ENCODE results near the gene HSDL1. TPM values are rescaled to one million over a fixed set of nuclear protein-coding genes. Genes with fewer than 3 reads are reported as not detected.

Gene HSDL1
- total and polyA plus RNA-seq, 2 donors (not counting 3 experiments of a cell fraction or from before 2014, with no cell fraction given) = 19.9 to 27.9 TPM

- Histone ChIP-seq H3K36me3 (ENCODE audit: control insufficient read depth in 2 of 2, extremely low read depth in 1 of 2, insufficient read depth in 2 of 2, low read length in 2 of 2) (peaks cover 13 to 26% of the 10 kb centered on the region in 2 experiments), H4K20me1 (replicated peaks; ENCODE audit: control insufficient read depth, extremely low read depth, insufficient read depth, low read length) (no peaks in the 10 kb centered on the region), H3K9me3 (replicated peaks; ENCODE audit: control insufficient read depth, insufficient read depth, low read length) (no peaks in the 10 kb centered on the region), H2AFZ (ENCODE audit: low read depth, low read length) (no peak overlapping the region), H3K4me3 (replicated peaks in 1 of 3; ENCODE audit: insufficient read depth in 1 of 3, low read depth in 1 of 3, low read length in 3 of 3) (no peak overlapping the region), H3K4me1 (ENCODE audit: control insufficient read depth, extremely low read depth, insufficient read depth, low read length) (peaks cover 5% of the 10 kb centered on the region), H3K9ac (replicated peaks; ENCODE audit: extremely low read depth, insufficient read depth, low read length) (no peak overlapping the region), H3K27me3 (ENCODE audit: control insufficient read depth in 2 of 2, insufficient read depth in 2 of 2, low read length in 2 of 2) (no peaks in the 10 kb centered on the region), H3K27ac (ENCODE audit: insufficient read depth, low read depth, low read length) (no peak overlapping the region), H3K9me1 (replicated peaks; ENCODE audit: control insufficient read depth, extremely low read depth, insufficient read depth, low read length) (no peaks in the 10 kb centered on the region), H3K4me2 (ENCODE audit: insufficient read depth, low read length) (no peak overlapping the region), H3K79me2 (ENCODE audit: control insufficient read depth, insufficient read depth, low read length) (peaks cover 5% of the 10 kb centered on the region)
- intact Hi-C loops (cut with micrococcal nuclease) = no loop called here
- ChIA-PET POLR2A (no interaction called here), CTCF (interaction anchor here (1.1 kb wide), 2 partner anchors 21 to 91 kb away, joined by 3 to 4 read pairs; partner anchors contain the start of genes MBTPS1 and TAF1C)
- no TSS peak for BruUV-seq (replicated peaks)
- dilution Hi-C loops (cut with MboI; ENCODE audit: extremely low pct_ligation_motif_present, low sequenced_read_pairs) = no loop called here
- no peak for TF ChIP-seq MAX (IDR thresholded peaks at IDR 0.05; ENCODE audit: insufficient read depth, insufficient read length)
- TF ChIP-seq FOS (IDR thresholded peaks at IDR 0.05; ENCODE audit: borderline replicate concordance, insufficient read depth, low read length) = no peak
- TF ChIP-seq POLR2A (IDR thresholded peaks at IDR 0.05; ENCODE audit: low read depth, low read length) = no peak
- no peak for TF ChIP-seq EZH2 (IDR thresholded peaks at IDR 0.05; ENCODE audit: borderline replicate concordance, low read depth, low read length, severe bottlenecking)
- TF ChIP-seq JUN (IDR thresholded peaks at IDR 0.05; ENCODE audit: borderline replicate concordance, insufficient read depth, insufficient read length, low read depth) = no peak
- TF ChIP-seq POLR2AphosphoS5 (IDR thresholded peaks at IDR 0.05; ENCODE audit: insufficient read depth, low read depth, low read length) = no peak
- no peak for TF ChIP-seq CTCF (IDR thresholded peaks at IDR 0.05; ENCODE audit: extremely low read depth in 1 of 2, insufficient read depth in 1 of 2, low read depth in 1 of 2, low read length in 2 of 2)
- no peak for TF ChIP-seq GATA2 (IDR thresholded peaks at IDR 0.05; ENCODE audit: insufficient read depth, insufficient read length, low read depth, low read length)
- no peak for TF ChIP-seq MYC (IDR thresholded peaks at IDR 0.05; ENCODE audit: low read depth, low read length)
- no peak for FAIRE-seq
- DNase-seq (ENCODE audit: low read depth, low spot score) = no peak
Observed at GRCh38 chr16:84095466-84095865, 49.5 kb downstream of the HSDL1 start.
